Fibroblast of gingiva (primary cell): Measurements from ENCODE around the gene GATAD2A.
"Not testable (repeated sequence)": the region's sequence is repeated elsewhere in the genome, so short reads cannot be mapped to it uniquely, and the experiment has no call there.

ENCODE experiments used
- DNase-seq: peaks from one replicate; pipeline ENCODE4 v3.0.0-alpha.2; 2011; ENCODE audit warnings: low read depth

GATAD2A gene

GRCh38 chr19:19468424-19469050 is 63.1 kb downstream of the GATAD2A start:
- DNase-seq: peak; percentile 28

DNA sequence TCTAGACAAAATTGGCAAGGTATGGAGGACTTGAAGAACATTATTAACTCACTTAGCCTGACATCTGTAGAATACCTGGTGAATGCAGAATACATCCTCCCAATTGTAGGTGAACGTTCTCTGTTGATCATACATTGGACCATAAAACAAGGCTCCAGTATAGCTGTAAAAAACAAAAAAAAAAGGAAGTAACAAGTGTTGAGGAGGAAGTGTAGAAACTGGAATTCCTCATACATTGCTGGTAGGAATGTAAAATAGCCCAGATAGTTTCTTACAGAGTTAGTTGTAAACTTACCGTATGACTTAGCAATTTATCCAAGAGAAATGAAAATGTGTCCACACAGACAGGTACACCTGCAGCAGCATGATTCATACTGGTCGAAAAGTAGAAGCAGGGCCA is 65.1 kb downstream of the GATAD2A start:
- no peak for DNase-seq

- no peak for DNase-seq
Observed at GRCh38 chr19:19471682-19472081, 66.2 kb downstream of the GATAD2A start.

- DNase-seq: not testable (repeated sequence)
Observed at GRCh38 chr19:19472106-19472505, 66.6 kb downstream of the GATAD2A start.

GRCh38 chr19:19475015-19475765 is 69.7 kb downstream of the GATAD2A start:
- no peak for DNase-seq

GRCh38 chr19:19475849-19476828 is 70.7 kb downstream of the GATAD2A start:
- DNase-seq: no peak

DNA sequence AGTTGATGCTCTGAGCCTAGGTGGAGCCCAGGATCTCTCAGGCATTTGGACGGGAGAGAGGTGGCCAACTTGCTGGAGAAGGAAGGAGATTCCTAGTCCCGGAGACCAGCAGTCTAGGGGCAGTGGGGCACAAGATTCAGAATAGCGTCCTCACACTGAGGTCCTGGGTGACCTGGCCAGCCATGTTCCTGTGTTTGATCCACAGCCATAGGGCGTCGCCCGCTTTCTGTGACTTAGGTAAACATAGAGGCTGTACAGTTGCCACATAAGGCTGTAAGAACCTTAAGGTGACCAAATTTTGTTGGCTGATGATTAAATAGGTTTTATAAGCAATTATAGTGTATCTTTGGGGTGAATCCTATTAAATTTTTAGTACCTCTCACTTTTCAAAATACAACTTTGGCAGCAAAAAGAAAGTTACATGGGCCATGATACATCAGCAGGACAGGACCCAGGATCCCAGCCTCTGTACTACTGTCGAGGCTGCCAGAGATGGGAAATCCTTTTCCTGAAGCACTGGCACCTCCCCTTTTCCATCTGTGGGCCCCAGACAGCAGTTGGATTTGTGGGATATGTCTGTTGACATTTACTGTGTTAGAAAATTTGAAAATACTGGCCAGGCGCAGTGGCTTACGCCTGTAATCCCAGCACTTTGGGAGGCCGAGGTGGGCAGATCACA is 72.4 kb downstream of the GATAD2A start:
- DNase-seq: no peak

- no peak for DNase-seq
Observed at GRCh38 chr19:19480688-19481087, 75.2 kb downstream of the GATAD2A start.

DNA sequence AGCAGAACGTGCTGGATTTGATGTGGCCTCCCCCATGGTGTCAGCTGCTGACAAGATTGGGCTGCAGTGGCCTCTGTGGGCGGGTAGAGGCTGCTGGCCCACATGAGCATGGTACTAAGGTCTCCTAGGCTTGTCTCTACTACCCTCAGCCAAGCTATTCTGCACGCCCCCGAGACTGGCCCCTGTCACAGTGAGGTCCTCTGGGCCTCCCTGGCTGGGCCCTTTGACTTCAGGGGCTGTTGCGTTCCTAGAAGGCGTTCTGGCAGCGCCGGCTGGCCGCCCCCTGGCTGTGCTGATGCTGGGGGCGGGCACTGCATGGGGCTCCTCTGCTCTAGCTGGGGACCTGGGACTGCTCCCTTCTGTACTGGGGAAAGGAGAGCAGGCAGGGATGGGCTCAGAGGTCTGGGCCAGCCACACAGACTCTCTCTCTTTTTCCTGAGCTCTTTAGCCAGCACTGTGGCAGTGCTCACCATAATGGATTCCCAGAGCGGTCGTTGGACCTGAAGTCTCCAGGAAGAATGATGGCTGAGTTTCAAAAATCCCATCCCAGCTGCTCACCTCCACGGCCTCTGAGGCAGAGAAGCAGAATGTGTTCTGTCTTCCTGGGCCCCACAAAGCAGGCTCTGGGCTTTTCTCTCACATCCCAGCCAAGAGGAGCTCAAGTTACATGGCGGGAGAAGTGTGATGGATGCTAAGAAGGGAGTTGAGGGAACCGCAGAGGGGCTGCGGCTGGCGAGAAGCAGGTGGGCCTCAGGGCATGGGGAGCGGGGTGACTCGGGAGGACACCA is 77.5 kb downstream of the GATAD2A start:
- DNase-seq: no peak

- peak; percentile 40 for DNase-seq
Observed at GRCh38 chr19:19485161-19485997, 79.9 kb downstream of the GATAD2A start.

- DNase-seq: no peak
Observed at GRCh38 chr19:19485998-19486290, 80.5 kb downstream of the GATAD2A start.

DNA sequence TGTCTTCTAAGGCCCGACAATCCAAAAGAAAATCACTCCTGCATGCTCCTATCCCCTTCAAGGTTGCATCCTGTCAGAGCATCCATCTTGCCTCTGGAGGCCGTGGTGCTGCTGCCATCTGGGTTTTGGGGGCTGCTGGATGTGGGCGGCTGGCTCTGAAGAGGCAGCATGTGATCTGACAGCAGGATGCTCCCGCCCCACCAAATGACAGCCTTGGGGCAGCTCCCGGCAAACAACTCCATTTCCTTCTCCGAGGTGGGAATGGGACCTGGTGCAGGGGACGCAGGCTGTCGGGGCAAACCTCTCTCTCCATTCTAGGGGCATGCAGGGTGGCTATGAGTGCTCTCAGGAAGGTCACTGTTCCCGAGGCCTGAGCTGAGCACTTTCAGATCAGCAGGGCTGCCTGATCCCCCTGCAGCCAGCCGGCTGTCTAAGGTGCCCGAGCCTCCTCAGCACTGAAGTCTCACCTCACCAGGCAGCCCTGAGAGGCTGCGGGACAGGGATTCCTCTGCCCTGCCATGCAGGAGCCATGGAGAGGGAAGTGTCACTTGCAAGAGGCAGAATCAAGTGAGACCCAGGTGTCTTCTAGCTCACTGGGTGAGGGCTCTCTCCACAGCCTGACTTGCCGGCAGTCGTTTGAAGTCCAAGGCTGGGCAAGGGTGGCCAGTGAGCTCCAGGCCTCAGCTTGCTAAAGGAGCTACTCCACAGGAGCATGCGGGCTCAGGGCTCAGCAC is 81.0 kb downstream of the GATAD2A start:
- DNase-seq: no peak

DNA sequence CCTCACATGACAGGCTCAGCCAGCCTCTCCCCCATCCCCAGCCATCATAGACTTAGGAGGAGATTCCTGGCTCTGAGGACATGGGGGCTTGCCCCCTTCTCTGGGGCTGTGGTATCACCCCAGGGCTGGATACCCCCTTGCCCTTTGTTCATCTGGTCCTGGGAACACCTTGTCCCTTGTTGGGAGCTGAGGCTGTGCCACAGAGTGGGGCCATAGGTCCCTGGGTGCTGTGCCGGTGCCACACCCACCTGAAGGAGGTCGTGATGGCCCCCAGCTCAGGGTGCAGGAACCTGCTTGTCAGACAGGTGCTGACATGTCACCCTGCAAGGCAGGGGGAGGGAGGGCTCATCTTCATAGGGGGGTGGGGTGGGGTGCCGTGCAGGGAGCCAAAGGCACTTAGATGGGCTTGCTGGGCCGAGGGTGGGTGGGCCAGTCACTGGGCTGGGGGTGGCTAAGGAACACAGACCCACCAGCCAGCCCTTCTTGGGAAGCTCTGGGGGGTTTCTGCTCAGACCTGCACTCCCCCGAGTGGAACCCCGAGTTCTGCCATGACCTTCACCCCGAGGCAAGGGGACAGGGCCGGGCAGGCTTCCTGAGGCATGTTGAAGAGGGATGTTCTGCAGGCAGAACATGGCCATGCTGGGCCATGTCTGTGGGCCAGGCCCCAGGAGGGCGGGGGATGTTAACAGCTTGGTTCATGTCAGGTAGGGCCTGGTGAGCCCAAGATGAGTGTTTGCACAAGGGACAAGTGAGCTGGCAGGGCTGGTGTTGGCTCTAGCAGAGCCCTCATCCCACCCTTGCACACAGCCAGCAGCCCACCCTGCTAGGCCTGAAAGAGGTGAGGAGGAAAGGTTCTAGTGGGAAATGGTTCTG is 81.8 kb downstream of the GATAD2A start:
- no peak for DNase-seq

DNA sequence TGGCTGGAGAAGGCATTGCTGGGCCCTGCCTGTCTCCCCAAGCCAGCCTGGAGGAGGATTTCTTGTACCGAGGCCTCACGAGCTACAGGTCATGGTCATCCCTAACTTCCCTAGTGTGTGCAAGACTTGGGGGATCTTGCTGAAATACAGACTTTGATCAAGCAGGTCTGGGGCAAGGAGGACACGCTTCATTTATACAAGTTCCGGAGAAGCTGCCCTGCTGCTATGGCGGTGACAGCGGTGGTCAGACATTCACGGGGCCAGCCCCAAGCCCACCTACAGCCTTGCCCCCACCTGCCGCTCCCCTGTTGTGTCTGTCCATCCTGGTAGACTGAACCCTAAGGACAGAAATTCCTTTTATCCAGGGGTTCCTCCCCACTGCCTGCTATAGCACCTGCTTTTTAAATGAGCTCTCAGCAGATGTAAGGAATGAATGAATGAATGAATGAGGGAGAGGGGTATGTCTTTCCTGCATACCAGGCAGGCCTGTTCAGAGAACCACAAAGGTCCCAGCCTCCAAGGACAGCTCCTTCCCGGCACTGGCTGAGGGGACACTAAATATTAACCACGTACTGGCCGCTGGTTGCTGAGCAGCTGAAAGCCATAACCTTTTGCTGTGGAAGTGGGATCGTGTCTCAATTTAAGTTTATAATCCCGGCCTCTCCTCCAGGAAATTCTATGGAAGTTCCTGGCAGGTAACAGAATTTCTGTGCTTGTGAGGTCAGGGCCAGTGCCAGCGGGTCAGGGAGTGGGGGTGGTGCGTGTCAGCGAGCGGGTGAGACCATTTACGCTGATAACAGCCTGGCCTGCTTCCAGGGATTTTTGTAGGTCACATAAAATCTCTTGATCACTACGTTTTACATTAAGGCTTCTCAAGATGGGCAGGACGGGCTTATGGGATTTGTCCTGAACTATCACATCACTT is 82.7 kb downstream of the GATAD2A start:
- no peak for DNase-seq

DNA sequence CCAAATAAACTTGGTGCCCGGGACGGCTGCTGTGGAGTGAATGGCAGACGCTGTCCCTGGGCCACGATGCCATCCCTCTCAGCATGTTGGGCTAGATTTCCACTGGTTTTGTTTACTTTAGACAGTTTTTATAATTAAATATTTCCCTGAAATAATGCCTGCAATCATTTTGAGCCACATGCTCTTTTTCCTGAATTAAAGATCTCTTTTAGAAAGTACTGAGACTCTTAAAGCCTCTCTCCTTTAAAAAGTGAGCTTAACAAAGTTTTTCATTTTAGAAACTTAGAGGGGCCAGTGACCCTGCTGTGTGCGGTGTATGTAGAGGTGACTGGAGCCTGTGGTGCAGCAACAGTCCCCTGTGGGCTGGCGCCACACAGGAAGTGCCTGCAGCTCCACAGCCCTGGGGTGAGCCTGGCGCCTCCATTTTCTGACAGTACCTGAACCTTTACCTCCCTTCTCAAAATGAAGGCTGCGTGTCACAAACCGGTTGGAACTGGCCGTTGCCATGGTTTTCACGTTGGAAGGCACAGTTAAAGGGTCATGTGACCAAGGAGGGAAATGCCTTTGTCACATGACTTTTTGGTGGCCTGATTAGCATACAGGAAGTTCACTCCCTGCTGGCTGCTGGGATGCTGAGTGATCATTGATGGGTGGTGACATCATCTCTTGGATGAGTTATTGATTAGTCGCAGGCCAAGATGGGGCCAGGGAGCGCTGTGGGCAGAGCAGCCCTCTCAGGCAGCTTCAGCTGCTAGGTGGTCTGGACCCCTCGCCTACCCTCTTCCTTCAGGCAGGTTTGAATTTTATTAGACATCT is 83.6 kb downstream of the GATAD2A start:
- peak; percentile 93 for DNase-seq

DNA sequence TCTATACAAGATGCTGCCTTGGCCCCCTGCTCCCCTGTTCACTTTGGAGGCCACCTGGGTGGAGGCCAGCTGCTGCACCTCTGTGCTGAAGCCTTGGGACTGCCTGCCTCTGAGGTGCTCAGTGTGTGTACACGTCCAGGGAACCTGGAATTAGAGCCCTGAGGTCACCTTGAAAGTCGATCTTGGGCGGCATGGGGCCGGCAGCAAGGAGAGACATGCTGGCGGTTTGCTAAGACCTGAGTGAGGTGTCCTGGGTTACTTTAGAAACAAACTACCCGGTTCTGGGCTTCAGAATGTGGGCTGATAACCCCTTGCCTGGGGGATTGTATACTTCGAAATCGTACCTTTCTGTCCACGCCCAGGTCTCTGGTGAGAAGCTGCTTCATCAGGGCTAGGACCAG is 84.3 kb downstream of the GATAD2A start:
- DNase-seq: no peak
